Coronary artery (tissue), 2 donors: Measurements from ENCODE around the gene MOB2.

Source experiments
- DNase-seq: peaks from one replicate; pipeline ENCODE4 v3.0.0-alpha.2; 2017; ENCODE audit warnings: low spot score
- H3K27ac ChIP-seq, 2 donors: fragments of 200-600 bp; sonication (generic); one replicate each; pipeline ENCODE4 v1.5.1; 2016 to 2019
- H3K4me3 ChIP-seq: fragments of 200-600 bp; sonication (generic); 2 replicates; pipeline ENCODE4 v1.5.1; 2016; ENCODE audit warnings: mild to moderate bottlenecking, moderate library complexity
- CTCF ChIP-seq: fragments of 200-600 bp; sonication (generic); IDR thresholded peaks from one replicate; pipeline ENCODE4 v1.5.1; 2019; ENCODE audit warnings: antibody characterized with exemption

Gene MOB2

GRCh38 chr11:1498262-1498661 lies 11.7 kb upstream of the MOB2 start:
- no peak for TF ChIP-seq CTCF

GRCh38 chr11:1497600-1497999 lies 11.0 kb upstream of the MOB2 start:
- no peak for TF ChIP-seq CTCF
- no peak for DNase-seq
- H3K27ac ChIP-seq: no peak overlapping the region
- no peak overlapping the region for H3K4me3 ChIP-seq

More at GRCh38 chr11:1498262-1498661, 11.7 kb upstream of the MOB2 start:
- Histone ChIP-seq H3K4me3 (no peak overlapping the region), H3K27ac (no peak overlapping the region)
- no peak for DNase-seq

GRCh38 chr11:1496761-1497095 lies 10.1 kb upstream of the MOB2 start:
- DNase-seq: no peak
- H3K4me3 ChIP-seq: no peak overlapping the region
- no peak for TF ChIP-seq CTCF
- H3K27ac ChIP-seq: no peak overlapping the region

GRCh38 chr11:1496091-1496760 lies 9.6 kb upstream of the MOB2 start:
- H3K27ac ChIP-seq: no peak overlapping the region
- TF ChIP-seq CTCF: no peak
- no peak for DNase-seq
- H3K4me3 ChIP-seq: no peak overlapping the region

GRCh38 chr11:1494650-1495049 lies 8.1 kb upstream of the MOB2 start:
- no peak for TF ChIP-seq CTCF
- H3K27ac ChIP-seq: no peak overlapping the region
- DNase-seq: no peak
- H3K4me3 ChIP-seq: no peak overlapping the region

GRCh38 chr11:1493650-1494244 lies 7.2 kb upstream of the MOB2 start:
- TF ChIP-seq CTCF: no peak
- no peak overlapping the region for H3K4me3 ChIP-seq
- DNase-seq: no peak
- no peak overlapping the region for H3K27ac ChIP-seq

- no peak for TF ChIP-seq CTCF
- no peak for DNase-seq
- Histone ChIP-seq H3K27ac (no peak overlapping the region), H3K4me3 (no peak overlapping the region)
Observed at GRCh38 chr11:1491379-1491778, 4.8 kb upstream of the MOB2 start.
